Heart right ventricle (tissue), 16 donors: ENCODE data around the gene SAV1. TPM values are rescaled to one million over a fixed set of nuclear protein-coding genes. Genes with fewer than 3 reads are reported as not detected.
"Not testable (repeated sequence)": the region's sequence is repeated elsewhere in the genome, so short reads cannot be mapped to it uniquely, and the experiment has no call there.

Experiments used
- ATAC-seq, 8 donors: fragments of 200-7000 bp; cut with Tn5 transposase; one replicate each; pipeline ENCODE4 v1.9.1; 2020; ENCODE audit warnings: mild to moderate bottlenecking in 8 of 8, moderate library complexity in 8 of 8, moderate number of reproducible peaks in 1 of 8
- DNase-seq, 2 donors: peaks; one replicate each; pipeline ENCODE4 v3.0.0-alpha.2; 2020
- H3K27ac ChIP-seq, 10 donors: fragments of 200-600 bp; sonication (generic) in 2 of 10; one replicate each; pipeline versions ENCODE4 v1.5.0 to v1.8.0; 2020 to 2022; ENCODE audit warnings: mild to moderate bottlenecking in 3 of 10
- H3K27me3 ChIP-seq, 7 donors: fragments of 200-600 bp; one replicate each; pipeline ENCODE4 v1.8.0; 2021 to 2022; ENCODE audit warnings: mild to moderate bottlenecking in 2 of 7
- H3K36me3 ChIP-seq, 9 donors: fragments of 200-600 bp; sonication (generic) in 1 of 9; one replicate each; pipeline versions ENCODE4 v1.5.0 to v1.8.0; 2020 to 2022; ENCODE audit warnings: mild to moderate bottlenecking in 2 of 9
- H3K4me1 ChIP-seq, 9 donors: fragments of 200-600 bp; sonication (generic) in 1 of 9; one replicate each; pipeline versions ENCODE4 v1.5.0 to v1.8.0; 2020 to 2022; ENCODE audit warnings: mild to moderate bottlenecking in 4 of 9
- H3K4me3 ChIP-seq, 10 donors: fragments of 200-600 bp; sonication (generic) in 2 of 10; one replicate each; pipeline versions ENCODE4 v1.5.0 to v1.8.0; 2020 to 2022; ENCODE audit warnings: mild to moderate bottlenecking in 7 of 10, moderate library complexity in 2 of 10
- H3K9me3 ChIP-seq, 11 donors: fragments of 200-600 bp in 10 of 11; sonication (generic) in 2 of 11; one replicate each; pipeline versions ENCODE4 v1.5.0 to v1.8.0; 2013 to 2022; ENCODE audit warnings: mild to moderate bottlenecking in 2 of 11, control low read depth in 1 of 11, moderate library complexity in 1 of 11
- WGBS, 2 donors: extraction: QIAGEN DNeasy Blood & Tissue Kit; methylation state at CpG; one replicate each; pipeline ENCODE4 v1.1.7; 2013; ENCODE audit warnings: inconsistent platforms in 1 of 2; 5-methylcytosine and 5-hydroxymethylcytosine counted together
- intact Hi-C, 10 donors: fragments of 100-400 bp; cut with DNase I; formaldehyde crosslinking; loops; one replicate each; pipeline versions ENCODE4 v1.11.1 to v1.14.2; 2022
- polyA plus RNA-seq, 2 donors: library from polyadenylated mRNA; stranded (reverse); fragments of 200-250 nt; gene quantifications; one replicate each; pipeline ENCODE4 v1.2.3, GENCODE V29; 2013
- total RNA-seq, 10 donors: library from RNA; stranded (reverse); fragmentation: NEBNext Ultra II Directional in 3 of 10; extraction: Animal tissue kit (Norgen Biotek cat#: 25700) in 3 of 10; gene quantifications; one replicate each; pipeline versions ENCODE4 v1.2.1 to v1.2.4, GENCODE V29; 2021 to 2023
- TF ChIP-seq, protein P1 (sequence below), 9 donors: fragments of 200-600 bp; sonication (generic) in 2 of 9; IDR thresholded peaks; one replicate each; pipeline versions ENCODE4 v1.5.0 to v1.8.0; 2021 to 2022; ENCODE audit warnings: antibody characterized with exemption in 9 of 9, mild to moderate bottlenecking in 5 of 9, moderate library complexity in 1 of 9
- donor health status: Arrhythmogenic right ventricular cardiomyopathy.
- donor health status: ischemic (EF 13 %, LVEDD 7.1; RV severe dilation, severe dysfunction).
- donor health status: healthy with polysubstance abuse.
- donor health status: DM: no; HTN: yes; CAD: no.
- donor health status: DM: no; HTN: no; CAD: no.
- donor health status: ischemic (EF 25% LVEDD 6.9; RV normal size, moderate dysfunction).
- donor health status: ischemic (EF 25% LVEDD 5.7; RV mildly dilated, moderate dysfunction).
- donor health status: healthy.
- donor health status: DM: yes; HTN: yes; CAD: no.
- donor health status: Ischemic cardiomyopathy.
- donor health status: ischemic (EF 35%, LVEDD 5.7; RV mildly dilated, moderate dysfunction).
- donor health status: nonischemic (EF 11% LVEDD 7.7; RV severe dilation, severe dysfunction).
- donor health status: DM: yes; HTN: yes; CAD: no.
- donor health status: PGD.
- donor health status: ischemic (EF 29% LVEDD 5.4; RV normal size, mild dysfunction).
- donor health status: nonischemic (EF 23%, LVEDD 6.1; RV moderate dilation, normal function).

SAV1 gene
- total and polyA plus RNA-seq, 12 donors, result 10.2 to 32.6 (median 29.1) TPM

DNA sequence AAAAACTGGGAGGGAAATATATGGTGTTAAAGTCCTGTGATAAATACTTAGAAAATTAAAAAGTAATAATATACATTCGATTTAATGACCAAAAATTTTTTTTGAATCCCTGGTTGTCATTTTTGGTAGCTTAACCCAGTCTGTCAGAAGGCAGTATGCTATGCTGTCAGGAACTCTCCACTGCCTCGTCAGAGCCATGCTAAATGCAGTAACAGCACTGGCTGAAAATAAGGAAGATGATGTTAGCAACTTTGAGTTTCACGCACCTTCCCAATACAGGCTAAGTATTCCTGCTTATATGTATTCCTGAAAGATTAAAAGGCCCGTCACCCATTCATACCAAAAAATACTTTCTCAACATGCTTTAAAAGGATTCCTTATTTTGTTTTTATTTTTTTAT, 34.2 kb downstream of the SAV1 start:
- 72 to 80% methylated on average over 4 of the region's 4 CpGs for WGBS, 2 donors
- peaks cover 0 to 12% (median 0%) of the 10 kb centered on the region in 9 donors for H3K4me1 ChIP-seq
- H3K4me3 ChIP-seq, result no peak overlapping the region
- no peak for DNase-seq
- H3K9me3 ChIP-seq, result no peaks in the 10 kb centered on the region
- intact Hi-C loops, result no loop called here
- TF ChIP-seq, protein P1, sequence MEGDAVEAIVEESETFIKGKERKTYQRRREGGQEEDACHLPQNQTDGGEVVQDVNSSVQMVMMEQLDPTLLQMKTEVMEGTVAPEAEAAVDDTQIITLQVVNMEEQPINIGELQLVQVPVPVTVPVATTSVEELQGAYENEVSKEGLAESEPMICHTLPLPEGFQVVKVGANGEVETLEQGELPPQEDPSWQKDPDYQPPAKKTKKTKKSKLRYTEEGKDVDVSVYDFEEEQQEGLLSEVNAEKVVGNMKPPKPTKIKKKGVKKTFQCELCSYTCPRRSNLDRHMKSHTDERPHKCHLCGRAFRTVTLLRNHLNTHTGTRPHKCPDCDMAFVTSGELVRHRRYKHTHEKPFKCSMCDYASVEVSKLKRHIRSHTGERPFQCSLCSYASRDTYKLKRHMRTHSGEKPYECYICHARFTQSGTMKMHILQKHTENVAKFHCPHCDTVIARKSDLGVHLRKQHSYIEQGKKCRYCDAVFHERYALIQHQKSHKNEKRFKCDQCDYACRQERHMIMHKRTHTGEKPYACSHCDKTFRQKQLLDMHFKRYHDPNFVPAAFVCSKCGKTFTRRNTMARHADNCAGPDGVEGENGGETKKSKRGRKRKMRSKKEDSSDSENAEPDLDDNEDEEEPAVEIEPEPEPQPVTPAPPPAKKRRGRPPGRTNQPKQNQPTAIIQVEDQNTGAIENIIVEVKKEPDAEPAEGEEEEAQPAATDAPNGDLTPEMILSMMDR (IDR thresholded peaks at IDR 0.05), result no peak
- peak in 1 of 8 donors; percentile 56 for ATAC-seq
- peaks cover 0 to 92% (median 10%) of the 10 kb centered on the region in 9 donors for H3K36me3 ChIP-seq
- no peak overlapping the region for H3K27ac ChIP-seq
- no peaks in the 10 kb centered on the region for H3K27me3 ChIP-seq

- ATAC-seq (no peak), DNase-seq (no peak)
- H3K27ac ChIP-seq, result no peak overlapping the region
- H3K4me1 ChIP-seq, result peaks cover 0 to 12% (median 0%) of the 10 kb centered on the region in 9 donors
- H3K9me3 ChIP-seq, result no peaks in the 10 kb centered on the region
- peaks cover 0 to 96% (median 10%) of the 10 kb centered on the region in 9 donors for H3K36me3 ChIP-seq
- intact Hi-C loops, result no loop called here
- H3K27me3 ChIP-seq, result no peaks in the 10 kb centered on the region
- no peak overlapping the region for H3K4me3 ChIP-seq
- WGBS, 2 donors, result 87% methylated on average over 4 of the region's 4 CpGs
- TF ChIP-seq, protein P1 (IDR thresholded peaks at IDR 0.05), result no peak
These were observed 36.7 kb downstream of the SAV1 start for GRCh38 chr14:50631408-50631821.

- 95 to 99% methylated on average over 4 of the region's 4 CpGs for WGBS, 2 donors
- not testable (repeated sequence) for H3K27ac ChIP-seq, DNase-seq, ATAC-seq, H3K4me1 ChIP-seq, H3K9me3 ChIP-seq, H3K27me3 ChIP-seq, H3K4me3 ChIP-seq
- intact Hi-C loops, result loop anchor here in 2 of 10 donors (5.0 kb wide), 2 partner anchors 42 to 87 kb away; partner anchors contain the start of gene SAV1 (in 1 of the 2)
- H3K36me3 ChIP-seq, result peaks cover 0 to 67% (median 0%) of the 10 kb centered on the region in 9 donors
These were observed 43.2 kb downstream of the SAV1 start for GRCh38 chr14:50624947-50625346.

- H3K9me3 ChIP-seq, result no peaks in the 10 kb centered on the region
- 100% methylated on average over 1 of the region's 1 CpG for WGBS, 2 donors
- no peak overlapping the region for H3K4me3 ChIP-seq
- H3K36me3 ChIP-seq, result peaks cover 0 to 62% (median 0%) of the 10 kb centered on the region in 9 donors
- no peaks in the 10 kb centered on the region for H3K27me3 ChIP-seq
- ATAC-seq, result no peak
- intact Hi-C loops, result loop anchor here in 2 of 10 donors (5.0 kb wide), 2 partner anchors 43 to 88 kb away; partner anchors contain the start of gene SAV1 (in 1 of the 2)
- TF ChIP-seq, protein P1 (IDR thresholded peaks at IDR 0.05), result no peak
- H3K4me1 ChIP-seq, result peaks cover 0 to 8% (median 0%) of the 10 kb centered on the region in 9 donors
- no peak for DNase-seq
- H3K27ac ChIP-seq, result no peak overlapping the region
These were observed 43.7 kb downstream of the SAV1 start for GRCh38 chr14:50624447-50624846.

DNA sequence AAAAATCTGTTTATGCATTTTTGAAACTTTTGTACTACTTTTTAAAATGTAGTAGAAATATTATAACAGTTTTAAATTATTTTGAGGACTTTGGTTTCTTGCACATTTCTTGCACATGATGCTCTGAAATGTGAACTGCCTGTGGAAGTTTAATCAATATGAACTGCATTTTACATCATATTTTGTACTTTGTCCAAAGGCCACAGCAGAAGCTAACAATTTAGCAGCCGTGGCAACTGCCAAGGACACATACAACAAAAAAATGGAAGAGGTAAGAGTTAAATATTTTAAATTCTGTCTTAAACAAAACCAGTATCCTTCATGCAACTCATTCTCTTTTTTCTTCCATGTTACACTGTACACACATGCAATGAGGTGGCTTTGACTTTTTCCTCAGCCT, 45.1 kb downstream of the SAV1 start:
- H3K4me1 ChIP-seq, result peaks cover 0 to 8% (median 0%) of the 10 kb centered on the region in 9 donors
- 88 to 100% methylated on average over 1 of the region's 1 CpG for WGBS, 2 donors
- no peaks in the 10 kb centered on the region for H3K27me3 ChIP-seq
- intact Hi-C loops, result loop anchor here in 2 of 10 donors (5.0 kb wide), 2 partner anchors 44 to 89 kb away; partner anchors contain the start of gene SAV1 (in 1 of the 2)
- DNase-seq (no peak), ATAC-seq (no peak)
- H3K27ac ChIP-seq, result no peak overlapping the region
- H3K4me3 ChIP-seq, result no peak overlapping the region
- TF ChIP-seq, protein P1 (IDR thresholded peaks at IDR 0.05), result no peak
- H3K36me3 ChIP-seq, result peaks cover 0 to 47% (median 0%) of the 10 kb centered on the region in 9 donors
- H3K9me3 ChIP-seq, result no peaks in the 10 kb centered on the region
